RWPE1 (cell line): Measurements from ENCODE around the gene LGALS3BP.
A peak's percentile ranks its signal among the peaks of the same experiment; 100 is the strongest.

Experiments
- CTCF ChIA-PET: fragments of 350-600 bp; sonication (Branson Sonifier 250); formaldehyde crosslinking; extraction: SDS; loops from one replicate; lab custom pipeline; 2021; lab: Yijun Ruan, JAX
- POLR2A ChIA-PET: fragments of 400-600 bp; formaldehyde crosslinking; extraction: SDS; loops from one replicate; lab custom pipeline; 2020; ENCODE audit warnings: antibody characterized with exemption; ENCODE audit not compliant: low non-redundant PET; lab: Yijun Ruan, JAX
- DNase-seq: peaks from one replicate; pipeline ENCODE4 v3.0.0; 2012; ENCODE audit warnings: low spot score
- H3K27ac ChIP-seq: fragments of 450-650 bp; 2 replicates; pipeline ENCODE4 v1.5.1; 2017
- CTCF ChIP-seq: fragments of 450-650 bp; conservative IDR thresholded peaks from 2 replicates; pipeline ENCODE4 v1.5.1; 2017; ENCODE audit warnings: low read depth, mild to moderate bottlenecking

LGALS3BP gene

GRCh38 chr17:78976907-78977680 is 2.6 kb downstream of the LGALS3BP start:
- CTCF ChIA-PET: no interaction called here
- POLR2A ChIA-PET: no interaction called here
- H3K27ac ChIP-seq: peak overlapping the region; percentile 88
- no peak for DNase-seq
- no peak for TF ChIP-seq CTCF

DNA sequence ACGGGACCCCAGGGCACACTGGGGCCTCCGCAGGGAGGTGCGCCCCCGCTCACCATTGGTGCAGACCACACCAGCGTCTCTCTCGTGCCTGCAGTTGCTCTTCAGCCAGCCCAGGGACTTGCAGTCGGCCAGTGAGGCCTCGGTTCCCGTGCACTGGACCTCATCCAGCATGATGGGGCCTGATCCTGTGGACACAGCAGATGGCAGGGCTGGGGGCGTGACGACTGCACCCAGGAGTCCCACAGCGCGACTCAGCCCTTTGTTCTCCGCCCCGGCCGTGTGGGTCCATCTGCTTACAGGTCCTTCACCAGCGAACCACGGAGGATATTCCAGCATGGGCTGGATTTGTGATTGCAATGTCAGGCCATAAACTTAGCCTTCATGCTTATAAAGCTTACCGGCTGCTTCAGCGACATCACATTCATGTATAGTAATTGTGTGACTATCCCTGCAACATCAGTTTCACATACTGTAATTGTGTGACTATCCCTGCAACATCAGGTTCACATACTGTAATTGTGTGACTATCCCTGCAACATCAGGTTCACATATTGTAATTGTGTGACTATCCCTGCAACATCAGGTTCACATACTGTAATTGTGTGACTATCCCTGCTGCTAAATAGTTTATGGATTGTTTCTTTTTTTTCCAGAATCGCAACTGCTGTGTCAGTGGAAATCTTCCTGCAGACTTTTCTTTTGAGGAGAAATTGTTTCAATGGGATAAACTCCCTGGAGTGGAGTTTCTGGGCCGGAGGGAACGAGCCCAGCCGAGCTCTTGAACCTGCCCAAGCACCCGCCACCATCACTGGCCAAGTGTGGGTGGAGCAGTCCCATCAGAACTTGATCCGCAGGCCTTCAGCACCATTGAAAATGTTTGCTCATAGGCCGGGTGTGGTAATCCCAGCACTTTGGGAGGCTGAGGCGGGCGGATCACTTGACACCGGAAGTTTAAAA is 4.8 kb downstream of the LGALS3BP start:
- POLR2A ChIA-PET: no interaction called here
- H3K27ac ChIP-seq: peak overlapping the region; percentile 88
- peak; percentile 73 for DNase-seq
- TF ChIP-seq CTCF: no peak
- CTCF ChIA-PET: interaction anchor here (0.6 to 1.8 kb wide), 3 partner anchors 9 to 109 kb away, joined by 3 to 6 read pairs (median 4); no protein-coding TSS in a partner anchor

GRCh38 chr17:78973792-78974520 is 5.8 kb downstream of the LGALS3BP start:
- ChIA-PET POLR2A (interaction anchor here (0.6 kb wide), 1 partner anchor 51 kb away, joined by 3 read pairs; no protein-coding TSS in a partner anchor), CTCF (interaction anchor here (0.5 to 3.7 kb wide), 2 partner anchors 108 to 331 kb away, joined by 3 to 44 read pairs; no protein-coding TSS in a partner anchor)
- no peak for DNase-seq
- peak overlapping the region; percentile 88 for H3K27ac ChIP-seq
- no peak for TF ChIP-seq CTCF

GRCh38 chr17:78973196-78973595 is 6.5 kb downstream of the LGALS3BP start:
- CTCF ChIA-PET: interaction anchor here (3.7 kb wide), 1 partner anchor 107 kb away, joined by 44 read pairs; no protein-coding TSS in a partner anchor

GRCh38 chr17:78972507-78973105 is 7.1 kb downstream of the LGALS3BP start:
- POLR2A ChIA-PET: no interaction called here
- no peak for DNase-seq
- H3K27ac ChIP-seq: peak overlapping the region; percentile 88
- no peak for TF ChIP-seq CTCF
- CTCF ChIA-PET: interaction anchor here (3.7 kb wide), 1 partner anchor 106 kb away, joined by 44 read pairs; no protein-coding TSS in a partner anchor

More at GRCh38 chr17:78973196-78973595, 6.5 kb downstream of the LGALS3BP start:
- H3K27ac ChIP-seq: peak overlapping the region; percentile 88
- DNase-seq: no peak
- POLR2A ChIA-PET: no interaction called here
- TF ChIP-seq CTCF: no peak
